ENCODE results near the gene PICK1. TPM values are rescaled to one million over a fixed set of nuclear protein-coding genes. Genes with fewer than 3 reads are reported as not detected.

PICK1 gene
- polyA plus RNA-seq, 1 donor from 2014 or later, result 101 TPM

- H4K20me1 ChIP-seq (ENCODE audit: insufficient read depth), result no peaks in the 10 kb centered on the region
- no peaks in the 10 kb centered on the region for H3K79me2 ChIP-seq (replicated peaks; ENCODE audit: insufficient read depth, low read length)
- no peak overlapping the region for H2AFZ ChIP-seq (ENCODE audit: low read depth, low read length)
- H3K9me2 ChIP-seq (ENCODE audit: insufficient read depth, low read length), result no peaks in the 10 kb centered on the region
- no peaks in the 10 kb centered on the region for H3F3A ChIP-seq (ENCODE audit: insufficient read depth, low read length, poor library complexity, severe bottlenecking)
- H3K9me3 ChIP-seq (ENCODE audit: low read length), result no peaks in the 10 kb centered on the region
- H3K4me3 ChIP-seq (ENCODE audit: low read length), result no peak overlapping the region
- no peaks in the 10 kb centered on the region for H3K27me3 ChIP-seq (ENCODE audit: insufficient read depth, low read depth, low read length)
- no peak overlapping the region for H3K4me2 ChIP-seq (ENCODE audit: low read length)
- H3K9ac ChIP-seq (ENCODE audit: low read length), result no peak overlapping the region
- TF ChIP-seq EZH2 (IDR thresholded peaks at IDR 0.05; ENCODE audit: borderline replicate concordance, insufficient read depth, low read length, poor library complexity, severe bottlenecking) (no peak), REST (IDR thresholded peaks at IDR 0.05; ENCODE audit: borderline replicate concordance) (no peak), MXI1 (conservative IDR thresholded peaks at IDR 0.05; ENCODE audit: poor library complexity, severe bottlenecking) (no peak), EP300 (conservative IDR thresholded peaks at IDR 0.05; ENCODE audit: poor library complexity, severe bottlenecking) (no peak), CTCF (IDR thresholded peaks at IDR 0.05; ENCODE audit: poor library complexity, severe bottlenecking) (no peak), TAF1 (IDR thresholded peaks at IDR 0.05; ENCODE audit: low read depth) (no peak), RAD21 (conservative IDR thresholded peaks at IDR 0.05) (no peak), POLR2AphosphoS5 (IDR thresholded peaks at IDR 0.05) (no peak), SMC3 (conservative IDR thresholded peaks at IDR 0.05; ENCODE audit: poor library complexity) (no peak)
- H3K27ac ChIP-seq (ENCODE audit: low read length), result no peak overlapping the region
- H3K36me3 ChIP-seq (ENCODE audit: insufficient read depth, low read length), result no peaks in the 10 kb centered on the region
These were observed 28.7 kb upstream of the PICK1 start for GRCh38 chr22:38028344-38029130.

- Histone ChIP-seq H4K20me1 (ENCODE audit: insufficient read depth) (no peaks in the 10 kb centered on the region), H3K79me2 (replicated peaks; ENCODE audit: insufficient read depth, low read length) (no peaks in the 10 kb centered on the region), H2AFZ (ENCODE audit: low read depth, low read length) (no peak overlapping the region), H3K4me2 (ENCODE audit: low read length) (no peak overlapping the region), H3K4me3 (ENCODE audit: low read length) (no peak overlapping the region), H3K9ac (ENCODE audit: low read length) (no peak overlapping the region), H3K27me3 (ENCODE audit: insufficient read depth, low read depth, low read length) (no peaks in the 10 kb centered on the region), H3K27ac (ENCODE audit: low read length) (no peak overlapping the region), H3K9me2 (ENCODE audit: insufficient read depth, low read length) (no peaks in the 10 kb centered on the region), H3F3A (ENCODE audit: insufficient read depth, low read length, poor library complexity, severe bottlenecking) (no peaks in the 10 kb centered on the region), H3K36me3 (ENCODE audit: insufficient read depth, low read length) (no peaks in the 10 kb centered on the region), H3K9me3 (ENCODE audit: low read length) (no peaks in the 10 kb centered on the region)
- TF ChIP-seq SMC3 (conservative IDR thresholded peaks at IDR 0.05; ENCODE audit: poor library complexity), result no peak
- TF ChIP-seq RAD21 (conservative IDR thresholded peaks at IDR 0.05), result no peak
- TF ChIP-seq EP300 (conservative IDR thresholded peaks at IDR 0.05; ENCODE audit: poor library complexity, severe bottlenecking), result no peak
- TF ChIP-seq CTCF (IDR thresholded peaks at IDR 0.05; ENCODE audit: poor library complexity, severe bottlenecking), result no peak
- TF ChIP-seq MXI1 (conservative IDR thresholded peaks at IDR 0.05; ENCODE audit: poor library complexity, severe bottlenecking), result no peak
- TF ChIP-seq TAF1 (IDR thresholded peaks at IDR 0.05; ENCODE audit: low read depth), result no peak
- TF ChIP-seq EZH2 (IDR thresholded peaks at IDR 0.05; ENCODE audit: borderline replicate concordance, insufficient read depth, low read length, poor library complexity, severe bottlenecking), result no peak
- TF ChIP-seq REST (IDR thresholded peaks at IDR 0.05; ENCODE audit: borderline replicate concordance), result no peak
- no peak for TF ChIP-seq POLR2AphosphoS5 (IDR thresholded peaks at IDR 0.05)
These were observed 27.8 kb upstream of the PICK1 start for GRCh38 chr22:38029370-38029769.
